BE2C (cell line): ENCODE data around the gene POLQ.

ENCODE experiments used
- DNase-seq: peaks from one replicate; pipeline ENCODE4 v3.0.0-alpha.2; 2020
- H3K27me3 ChIP-seq: fragments of 250-450 bp; sonication (Bioruptor Pico); 2 replicates; pipeline ENCODE4 v1.5.1; 2020; ENCODE audit warnings: mild to moderate bottlenecking
- H3K36me3 ChIP-seq: fragments of 250-450 bp; sonication (Bioruptor Pico); 2 replicates; pipeline ENCODE4 v1.5.1; 2020; ENCODE audit warnings: mild to moderate bottlenecking
- H3K4me1 ChIP-seq: fragments of 250-450 bp; sonication (Bioruptor Pico); 2 replicates; pipeline ENCODE4 v1.5.1; 2020
- H3K4me3 ChIP-seq: 2 replicates; pipeline ENCODE4 v1.5.1; 2011; ENCODE audit warnings: low read depth, low read length
- H3K9me3 ChIP-seq: fragments of 250-450 bp; sonication (Bioruptor Pico); 2 replicates; pipeline ENCODE4 v1.5.1; 2020
- CTCF ChIP-seq: IDR thresholded peaks from 2 replicates; pipeline ENCODE4 v1.5.1; 2012; ENCODE audit warnings: mild to moderate bottlenecking, low read depth, low read length

The POLQ gene

GRCh38 chr3:121574449-121574848 lies 28.7 kb upstream of the POLQ start:
- peak; percentile 26 for DNase-seq
- Histone ChIP-seq H3K9me3 (no peaks in the 10 kb centered on the region), H3K27me3 (no peaks in the 10 kb centered on the region; the same call in 1 of the 2 replicates), H3K36me3 (no peaks in the 10 kb centered on the region), H3K4me1 (no peaks in the 10 kb centered on the region), H3K4me3 (no peak overlapping the region)
- no peak for TF ChIP-seq CTCF

GRCh38 chr3:121567649-121568048 lies 21.9 kb upstream of the POLQ start, which contains the start of gene ARGFX:
Gene ARGFX (plus strand): TSS chr3:121567949. CDS start chr3:121570714, 2,765 bp downstream.
- TF ChIP-seq CTCF: no peak
- H3K36me3 ChIP-seq: no peaks in the 10 kb centered on the region
- DNase-seq: no peak
- no peaks in the 10 kb centered on the region for H3K4me1 ChIP-seq
- H3K9me3 ChIP-seq: no peaks in the 10 kb centered on the region
- no peaks in the 10 kb centered on the region; the same call in 1 of the 2 replicates for H3K27me3 ChIP-seq
- no peak within 1 kb of the TSS for H3K4me3 ChIP-seq

GRCh38 chr3:121566773-121567172 lies 21.0 kb upstream of the POLQ start:
- Histone ChIP-seq H3K4me1 (no peaks in the 10 kb centered on the region), H3K36me3 (no peaks in the 10 kb centered on the region), H3K4me3 (no peak overlapping the region), H3K27me3 (no peaks in the 10 kb centered on the region; the same call in 1 of the 2 replicates), H3K9me3 (no peaks in the 10 kb centered on the region)
- no peak for TF ChIP-seq CTCF
- no peak for DNase-seq

GRCh38 chr3:121562148-121562547 lies 16.4 kb upstream of the POLQ start:
- Histone ChIP-seq H3K9me3 (no peaks in the 10 kb centered on the region), H3K4me1 (no peaks in the 10 kb centered on the region), H3K4me3 (no peak overlapping the region), H3K27me3 (no peaks in the 10 kb centered on the region; the same call in 1 of the 2 replicates), H3K36me3 (no peaks in the 10 kb centered on the region)
- TF ChIP-seq CTCF: no peak
- no peak for DNase-seq

- DNase-seq: no peak
- Histone ChIP-seq H3K27me3 (no peaks in the 10 kb centered on the region; the same call in 1 of the 2 replicates), H3K9me3 (no peaks in the 10 kb centered on the region), H3K36me3 (no peaks in the 10 kb centered on the region), H3K4me3 (no peak overlapping the region), H3K4me1 (no peaks in the 10 kb centered on the region)
- TF ChIP-seq CTCF: no peak
These were observed 11.7 kb upstream of the POLQ start for GRCh38 chr3:121557426-121557934.

GRCh38 chr3:121552797-121553196 lies 7.0 kb upstream of the POLQ start:
- no peak for DNase-seq
- no peaks in the 10 kb centered on the region for H3K36me3 ChIP-seq
- TF ChIP-seq CTCF: no peak
- no peak overlapping the region for H3K4me3 ChIP-seq
- no peaks in the 10 kb centered on the region; the same call in 1 of the 2 replicates for H3K27me3 ChIP-seq
- H3K4me1 ChIP-seq: no peaks in the 10 kb centered on the region
- no peaks in the 10 kb centered on the region for H3K9me3 ChIP-seq
